ENCODE measurements around the gene LHFPL6.
A peak's percentile ranks its signal among the peaks of the same experiment; 100 is the strongest.

Gene LHFPL6

DNA sequence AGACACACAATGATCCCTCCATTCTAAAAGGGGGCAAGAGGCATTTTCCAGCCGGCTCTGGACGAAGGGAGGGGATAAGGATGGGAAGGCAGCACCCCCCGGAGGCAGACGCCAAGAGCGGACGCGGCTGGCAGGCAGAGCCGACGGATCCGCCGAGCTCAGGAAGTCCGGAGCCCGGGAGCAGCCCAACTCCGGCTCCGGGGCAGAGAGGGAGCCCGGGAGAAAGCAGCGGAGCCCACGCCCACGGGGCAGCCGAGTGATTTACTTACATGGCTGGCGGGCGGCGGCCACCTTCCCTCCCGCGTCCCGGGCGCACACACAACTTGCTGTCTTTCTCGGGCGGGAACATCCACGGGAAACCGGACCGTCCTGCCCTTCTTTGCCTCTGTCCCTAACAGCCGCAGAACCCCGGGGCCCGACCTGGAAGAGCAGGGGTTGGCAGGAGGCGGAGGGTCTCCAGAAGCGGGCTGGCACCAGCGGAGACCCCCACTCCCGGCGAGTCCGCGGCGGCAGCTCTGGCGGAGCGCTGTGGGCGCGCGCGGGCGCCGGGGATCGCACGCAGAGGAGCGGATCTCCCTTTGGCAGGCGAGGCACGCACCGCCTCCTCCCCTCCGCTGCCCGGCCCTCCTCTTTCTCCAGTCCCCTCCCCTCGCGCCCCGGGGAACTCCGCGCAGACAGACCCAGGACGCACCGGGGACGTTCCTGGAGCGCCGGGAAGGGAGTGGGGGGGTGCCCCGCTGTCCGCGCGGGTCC is at the start of gene LHFPL6:
Gene LHFPL6, minus strand, starts transcription at position 580 of the 753 bp plus-strand sequence.
- peak; percentile 53 for DNase-seq

DNA sequence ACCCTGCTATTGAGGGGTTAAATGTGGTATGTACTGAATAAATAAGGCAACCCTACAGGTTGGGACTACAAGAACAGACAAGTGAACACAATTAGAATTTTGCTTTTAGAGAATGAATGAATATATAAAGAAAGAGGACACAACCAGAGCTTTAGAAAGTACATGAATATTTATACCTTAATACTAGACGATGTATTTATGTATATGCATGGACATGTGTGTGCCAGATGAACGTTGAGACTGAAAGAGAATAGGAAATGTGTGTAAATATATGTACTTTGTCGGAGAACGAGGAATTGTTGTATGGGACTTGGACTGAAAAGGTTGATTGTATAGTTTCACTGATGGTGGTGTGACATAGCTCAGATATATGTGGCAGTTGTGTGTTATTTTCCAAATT is 43.1 kb upstream of the LHFPL6 start:
- no peak for DNase-seq

GRCh38 chr13:39641645-39642044 is 38.7 kb upstream of the LHFPL6 start:
- no peak for DNase-seq

DNA sequence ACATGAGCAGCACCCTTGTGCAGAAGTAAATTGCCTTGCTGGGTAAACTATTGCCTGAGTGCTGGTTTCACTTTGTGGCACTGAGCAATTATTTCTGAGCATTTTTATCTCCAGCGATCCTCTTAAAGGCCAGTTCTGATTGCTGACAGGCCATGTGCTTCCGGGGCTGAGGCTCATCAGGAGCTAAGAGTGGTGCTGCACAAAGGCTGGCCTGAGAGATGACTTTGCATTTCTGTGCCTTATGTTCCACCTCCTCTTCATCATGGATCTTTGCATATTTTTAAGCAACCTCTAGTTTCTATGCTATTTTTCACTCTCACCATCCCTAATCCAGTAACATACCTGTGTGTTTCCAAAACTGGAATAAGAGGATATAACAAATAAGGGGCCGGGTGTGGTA is 34.9 kb upstream of the LHFPL6 start:
- no peak for DNase-seq

DNA sequence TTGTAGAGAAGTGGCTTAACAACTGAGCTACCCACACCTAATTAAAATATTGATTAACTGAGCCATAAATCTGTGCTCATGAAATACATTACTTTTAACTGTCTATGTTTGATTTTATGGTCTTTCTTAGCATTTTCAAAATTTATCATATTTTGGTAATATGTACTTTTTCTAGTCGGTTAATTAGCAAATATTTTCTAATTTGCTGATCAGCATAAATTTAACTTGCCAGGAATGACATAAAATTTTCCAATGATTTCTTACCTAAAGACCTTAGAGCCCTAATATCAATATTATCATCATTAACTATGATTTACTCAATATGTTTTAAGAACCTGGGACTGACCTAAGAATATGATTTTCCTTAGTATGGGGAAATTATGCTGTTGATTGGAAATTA is 32.6 kb upstream of the LHFPL6 start:
- no peak for DNase-seq

DNA sequence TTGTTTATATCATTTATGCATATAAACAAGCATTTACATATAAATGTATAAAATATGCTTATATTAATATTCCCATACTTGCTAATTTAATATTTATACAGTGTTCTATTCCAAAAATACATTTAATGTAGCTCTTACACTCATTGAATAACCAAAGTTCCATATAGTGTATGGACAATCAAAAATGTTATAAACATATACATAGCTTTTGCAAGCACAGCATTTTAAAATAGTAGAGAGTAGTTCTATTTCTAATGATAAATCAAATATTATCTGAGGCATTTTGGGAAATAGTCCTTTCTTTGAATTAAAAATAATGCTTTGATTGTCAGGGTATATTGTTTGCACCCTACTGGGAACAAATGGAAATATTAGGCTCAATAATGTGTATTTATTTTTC is 30.0 kb upstream of the LHFPL6 start:
- DNase-seq: no peak

GRCh38 chr13:39631307-39631706 is 28.3 kb upstream of the LHFPL6 start:
- no peak for DNase-seq

GRCh38 chr13:39623466-39623865 is 20.5 kb upstream of the LHFPL6 start:
- DNase-seq: no peak

- DNase-seq: no peak
These were observed 15.6 kb upstream of the LHFPL6 start for GRCh38 chr13:39618561-39618960.

- DNase-seq: no peak
These were observed 13.2 kb upstream of the LHFPL6 start for GRCh38 chr13:39616087-39616694.

GRCh38 chr13:39612023-39612637 is 9.1 kb upstream of the LHFPL6 start:
- peak; percentile 40 for DNase-seq

- no peak for DNase-seq
These were observed 4.9 kb upstream of the LHFPL6 start for GRCh38 chr13:39607876-39608275.

- no peak for DNase-seq
These were observed 2.8 kb upstream of the LHFPL6 start for GRCh38 chr13:39605677-39606320.

- DNase-seq: no peak
These were observed 1.8 kb upstream of the LHFPL6 start for GRCh38 chr13:39604756-39605155.

DNA sequence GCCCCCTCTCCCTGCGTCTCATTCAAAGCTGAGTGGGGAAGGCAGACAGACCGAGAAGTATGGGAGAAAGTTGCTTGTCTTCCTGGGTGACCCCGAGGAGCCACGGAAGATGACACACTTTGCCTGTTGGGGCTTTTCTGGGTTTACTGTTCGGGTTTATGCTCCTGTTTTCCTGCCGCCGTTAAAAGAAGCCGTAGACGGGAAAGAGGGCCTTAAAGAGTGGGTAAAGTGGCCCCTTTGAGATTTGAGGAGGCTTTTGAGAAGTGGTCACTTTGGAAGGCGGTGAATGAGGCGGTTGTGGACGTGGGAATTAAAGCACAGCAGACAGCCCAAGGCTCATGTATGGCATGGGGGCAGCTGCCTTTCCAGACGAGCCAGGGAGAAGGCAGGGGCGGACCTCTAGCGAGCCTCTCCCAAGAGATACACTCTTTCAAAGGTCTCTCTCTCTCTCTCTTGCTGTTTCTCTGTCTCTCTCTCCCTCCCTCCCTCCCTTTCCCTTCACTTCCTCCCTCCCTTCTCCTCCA is 493 bp upstream of the LHFPL6 start:
- DNase-seq: no peak

DNA sequence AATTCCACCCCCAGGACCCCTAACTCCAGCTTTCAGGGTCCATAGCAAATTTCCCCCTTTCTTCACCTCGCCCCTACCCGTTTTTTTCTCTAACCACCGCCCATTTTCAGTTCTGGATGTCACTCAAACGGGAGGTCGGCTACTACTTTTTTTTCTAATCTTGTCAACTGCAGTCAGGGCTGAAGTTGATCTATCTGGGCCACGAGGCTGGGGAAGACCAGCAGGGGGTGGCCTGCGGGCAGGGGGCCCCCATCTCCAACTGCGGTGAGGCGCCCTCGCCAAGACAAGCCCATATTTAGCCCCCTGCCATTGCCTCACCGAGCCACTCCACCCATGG is 748 bp downstream of the LHFPL6 start:
- no peak for DNase-seq

DNA sequence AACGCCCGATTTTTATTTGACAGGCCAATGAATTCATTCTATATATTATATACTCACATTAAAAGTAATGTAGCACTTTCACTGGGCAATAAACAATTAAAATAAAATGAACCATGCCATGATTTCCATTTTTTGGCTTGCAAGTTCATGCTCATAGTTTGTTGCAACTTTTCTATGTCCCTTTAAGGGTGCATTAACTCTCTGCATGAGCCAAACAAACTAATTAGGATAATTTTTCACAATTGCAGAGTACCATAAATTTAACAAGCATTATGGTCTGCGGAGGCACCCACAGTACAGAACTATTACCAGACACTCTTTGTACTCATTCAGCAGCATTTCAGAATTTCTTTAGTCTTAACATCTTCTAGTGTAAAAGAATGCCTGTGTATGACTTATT is 1.4 kb downstream of the LHFPL6 start:
- no peak for DNase-seq

GRCh38 chr13:39600766-39601165 is 2.2 kb downstream of the LHFPL6 start:
- no peak for DNase-seq

DNA sequence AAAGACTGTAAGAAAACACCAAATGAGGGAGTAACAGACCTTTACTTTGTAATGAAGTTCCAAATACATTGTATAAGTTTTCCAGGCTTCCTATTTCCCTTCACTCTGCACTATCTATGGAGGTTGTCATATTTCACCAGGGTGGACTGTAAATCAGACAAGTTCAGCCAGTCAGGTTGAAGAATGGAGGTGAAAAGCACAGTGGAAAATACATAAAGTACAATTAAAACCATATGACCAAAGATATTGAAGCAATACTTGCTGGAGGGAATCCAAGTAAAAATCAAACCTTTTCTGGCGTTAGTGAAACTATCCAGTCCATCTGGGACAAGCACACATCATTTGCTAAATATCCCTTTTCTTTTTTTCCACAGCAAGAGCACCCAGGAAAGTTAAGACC is 3.2 kb downstream of the LHFPL6 start:
- no peak for DNase-seq

GRCh38 chr13:39599012-39599411 is 4.0 kb downstream of the LHFPL6 start:
- no peak for DNase-seq

GRCh38 chr13:39597838-39598237 is 5.2 kb downstream of the LHFPL6 start:
- no peak for DNase-seq

DNA sequence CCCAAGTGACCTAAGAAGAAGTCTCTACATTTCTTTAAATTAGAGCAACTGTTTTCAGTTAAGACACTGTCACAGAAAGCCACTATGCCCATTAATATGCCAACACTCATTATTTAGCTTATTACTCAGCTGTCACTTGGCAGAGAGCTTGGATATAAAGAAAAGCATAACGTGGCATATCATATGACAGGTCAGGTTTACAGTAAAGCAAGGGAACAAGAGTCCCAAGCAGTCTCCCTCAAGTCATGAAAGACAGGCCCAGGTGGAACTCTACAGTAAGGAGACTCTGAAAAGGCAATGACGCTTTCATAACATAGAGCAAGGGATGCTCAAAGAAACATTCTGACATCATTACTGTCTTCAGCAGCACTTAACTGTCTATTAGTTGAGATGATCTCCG is 6.3 kb downstream of the LHFPL6 start:
- no peak for DNase-seq

DNA sequence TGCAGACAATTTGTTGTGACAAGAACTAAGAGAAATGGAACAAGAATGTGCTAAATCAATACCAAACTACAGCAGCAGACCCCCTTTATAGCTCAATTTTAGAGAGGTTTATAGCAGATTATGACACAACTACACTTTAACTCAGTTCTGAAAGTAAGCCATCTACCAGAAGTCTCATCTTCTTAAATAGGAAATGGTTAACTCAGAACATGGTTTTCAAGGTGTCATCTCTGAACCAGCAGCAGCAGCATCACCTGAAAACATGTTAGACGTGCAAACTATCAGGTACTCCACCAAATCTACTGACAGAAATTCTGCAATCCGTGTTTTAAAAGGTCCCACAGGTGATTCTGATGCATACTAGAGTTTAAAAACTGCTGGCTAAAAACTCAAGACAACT is 6.8 kb downstream of the LHFPL6 start:
- DNase-seq: no peak

Data from activated CD4-positive, CD25-positive, alpha-beta regulatory T cell treated with anti-CD3 and anti-CD28 coated beads, Interleukin-2, amount 50 U/mL, for 72 hours (primary cell).